Smooth muscle cell (in vitro differentiated cells): Measurements from ENCODE around the gene IP6K3. TPM values are rescaled to one million over a fixed set of nuclear protein-coding genes. Genes with fewer than 3 reads are reported as not detected.

Source experiments
- DNase-seq: peaks from one replicate; lab custom pipeline; 2025; ENCODE audit not compliant: unreplicated experiment; lab: John Stamatoyannopoulos, UW
- H2AFZ ChIP-seq: fragments of 200-600 bp; sonication (generic); 2 replicates; pipeline ENCODE4 v1.6.0; 2016; ENCODE audit warnings: antibody characterized with exemption, low read depth, mild to moderate bottlenecking
- H3F3A ChIP-seq: fragments of 200-600 bp; sonication (generic); 2 replicates; pipeline ENCODE4 v1.6.0; 2017; ENCODE audit warnings: antibody characterized with exemption, low read depth
- H3K27ac ChIP-seq: fragments of 200-600 bp; sonication (generic); 2 replicates; pipeline ENCODE4 v1.5.1; 2016; ENCODE audit warnings: low read depth, mild to moderate bottlenecking
- H3K27me3 ChIP-seq: fragments of 200-600 bp; sonication (generic); 2 replicates; pipeline ENCODE4 v1.6.1; 2016; ENCODE audit warnings: low read depth, mild to moderate bottlenecking
- H3K36me3 ChIP-seq: fragments of 200-600 bp; sonication (generic); 2 replicates; pipeline ENCODE4 v1.5.1; 2016; ENCODE audit warnings: low read depth
- H3K4me1 ChIP-seq: fragments of 200-600 bp; sonication (generic); 2 replicates; pipeline ENCODE4 v1.5.1; 2016; ENCODE audit warnings: low read depth
- H3K4me2 ChIP-seq: fragments of 200-600 bp; sonication (generic); 2 replicates; pipeline ENCODE4 v1.6.0; 2016; ENCODE audit warnings: mild to moderate bottlenecking
- H3K4me3 ChIP-seq: fragments of 200-600 bp; sonication (generic); 2 replicates; pipeline ENCODE4 v1.5.1; 2016; ENCODE audit warnings: mild to moderate bottlenecking
- H3K79me2 ChIP-seq: fragments of 200-600 bp; sonication (generic); 2 replicates; pipeline ENCODE4 v1.6.0; 2016; ENCODE audit warnings: low read depth, mild to moderate bottlenecking
- H3K9ac ChIP-seq: fragments of 200-600 bp; sonication (generic); 2 replicates; pipeline ENCODE4 v1.6.0; 2016; ENCODE audit warnings: low read depth
- H3K9me3 ChIP-seq: fragments of 200-600 bp; sonication (generic); replicated peaks from 2 replicates; pipeline ENCODE4 v1.5.1; 2016; ENCODE audit warnings: low read depth
- H4K20me1 ChIP-seq: fragments of 200-600 bp; sonication (generic); 2 replicates; pipeline ENCODE4 v1.6.0; 2016; ENCODE audit warnings: low read depth
- WGBS: methylation state at CpG from one replicate; pipeline ENCODE4 v1.1.7; 2016; ENCODE audit warnings: low lambda C conversion rate; 5-methylcytosine and 5-hydroxymethylcytosine counted together
- polyA plus RNA-seq: library from polyadenylated mRNA; unstranded; fragments of >200 nt; fragmentation: Nextera tagmentation; extraction: Ambion mirVana; gene quantifications from 2 replicates; pipeline ENCODE4 v1.2.1, GENCODE V29; 2016
- total RNA-seq: library from RNA; depleted of rRNA; stranded (reverse); fragments of >200 nt; gene quantifications from 2 replicates; pipeline ENCODE4 v1.2.3, GENCODE V29; 2014
- TF ChIP-seq, protein P1 (sequence below): fragments of 200-600 bp; sonication (generic); IDR thresholded peaks from 2 replicates; pipeline ENCODE4 v1.5.1; 2017; ENCODE audit warnings: borderline replicate concordance, mild to moderate bottlenecking, antibody characterized with exemption; ENCODE audit not compliant: insufficient read depth, poor library complexity, severe bottlenecking

IP6K3 gene
- total and polyA plus RNA-seq, 2 experiments from 2014 or later: 2.6 to 5.6 TPM

DNA sequence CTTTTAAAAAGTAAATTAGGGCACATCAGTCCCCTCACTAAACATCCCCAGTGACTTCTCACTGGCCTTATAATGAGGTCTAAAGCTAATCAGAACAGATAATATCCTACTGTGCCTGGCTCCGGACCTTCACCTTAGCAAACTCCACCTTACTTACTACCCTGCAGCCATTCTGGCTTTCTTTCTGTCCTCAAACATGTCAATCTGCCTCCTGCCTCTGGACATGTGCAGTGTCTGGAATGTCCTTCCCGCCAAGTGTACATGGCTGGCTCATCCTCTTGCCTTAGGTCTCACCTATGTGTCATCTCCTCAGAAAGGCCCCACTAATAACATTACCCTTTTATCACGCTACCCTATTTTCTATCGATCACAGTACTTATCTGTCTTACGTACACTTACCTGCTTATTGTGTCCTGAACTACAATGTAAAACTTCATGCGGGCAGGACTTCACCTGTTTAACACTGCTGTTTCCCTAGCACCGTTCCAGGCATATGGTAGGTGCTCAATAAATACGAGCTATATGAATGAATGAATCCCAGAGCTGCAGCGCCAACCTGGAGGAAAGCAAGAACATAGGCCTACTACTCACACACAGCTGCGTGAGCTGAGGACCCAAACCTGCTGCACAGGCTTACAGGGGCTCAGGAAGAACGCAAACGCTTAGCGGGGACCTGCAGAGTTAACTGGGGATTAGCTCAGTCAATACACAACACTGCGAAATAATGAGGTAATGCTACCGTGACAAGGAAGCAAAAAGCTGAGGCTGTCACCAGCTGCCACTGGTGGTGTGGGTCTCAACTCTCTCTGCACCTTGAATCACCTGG is 36.2 kb downstream of the IP6K3 start:
- H2AFZ ChIP-seq: no peak overlapping the region

DNA sequence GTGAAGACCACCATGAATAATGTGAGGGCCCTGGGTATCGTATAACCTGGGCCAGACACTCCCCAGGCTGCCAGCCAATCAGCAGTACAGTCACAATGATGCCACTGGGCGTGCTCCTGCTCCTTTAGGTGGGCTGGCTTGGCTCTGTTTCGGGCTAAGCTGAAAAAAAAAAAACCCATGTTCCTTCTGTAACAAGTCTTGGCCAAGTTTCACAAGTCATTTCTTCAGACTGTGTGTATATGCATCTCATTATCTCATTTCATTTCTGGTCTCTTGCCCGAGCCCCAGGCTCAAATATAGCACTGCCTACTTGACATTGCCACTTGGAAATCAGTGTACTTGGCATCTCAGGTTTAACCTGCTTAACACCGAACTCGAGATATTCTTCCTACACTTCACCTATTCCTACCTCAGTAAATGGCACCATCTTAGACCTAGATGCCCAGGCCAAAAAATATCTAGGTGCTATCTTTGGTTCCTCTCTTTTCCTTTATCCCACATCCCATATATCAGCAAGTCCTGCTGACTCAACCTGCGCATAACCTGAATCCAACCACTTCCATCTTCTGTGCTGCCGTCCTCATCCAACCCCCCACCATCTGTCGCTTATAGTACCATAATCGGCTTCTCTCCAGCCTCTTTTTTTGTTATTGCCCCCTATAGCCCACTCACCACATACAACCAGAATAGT is 37.0 kb downstream of the IP6K3 start:
- peaks cover 10% of the 10 kb centered on the region for H3K79me2 ChIP-seq
- H3K9me3 ChIP-seq: no peaks in the 10 kb centered on the region
- H3K27me3 ChIP-seq: no peaks in the 10 kb centered on the region
- no peak overlapping the region for H3K27ac ChIP-seq
- H4K20me1 ChIP-seq: peaks cover 6% of the 10 kb centered on the region
- DNase-seq: no peak
- WGBS: 95% methylated on average over 10 of the region's 10 CpGs
- H2AFZ ChIP-seq: no peak overlapping the region
- TF ChIP-seq, protein P1, sequence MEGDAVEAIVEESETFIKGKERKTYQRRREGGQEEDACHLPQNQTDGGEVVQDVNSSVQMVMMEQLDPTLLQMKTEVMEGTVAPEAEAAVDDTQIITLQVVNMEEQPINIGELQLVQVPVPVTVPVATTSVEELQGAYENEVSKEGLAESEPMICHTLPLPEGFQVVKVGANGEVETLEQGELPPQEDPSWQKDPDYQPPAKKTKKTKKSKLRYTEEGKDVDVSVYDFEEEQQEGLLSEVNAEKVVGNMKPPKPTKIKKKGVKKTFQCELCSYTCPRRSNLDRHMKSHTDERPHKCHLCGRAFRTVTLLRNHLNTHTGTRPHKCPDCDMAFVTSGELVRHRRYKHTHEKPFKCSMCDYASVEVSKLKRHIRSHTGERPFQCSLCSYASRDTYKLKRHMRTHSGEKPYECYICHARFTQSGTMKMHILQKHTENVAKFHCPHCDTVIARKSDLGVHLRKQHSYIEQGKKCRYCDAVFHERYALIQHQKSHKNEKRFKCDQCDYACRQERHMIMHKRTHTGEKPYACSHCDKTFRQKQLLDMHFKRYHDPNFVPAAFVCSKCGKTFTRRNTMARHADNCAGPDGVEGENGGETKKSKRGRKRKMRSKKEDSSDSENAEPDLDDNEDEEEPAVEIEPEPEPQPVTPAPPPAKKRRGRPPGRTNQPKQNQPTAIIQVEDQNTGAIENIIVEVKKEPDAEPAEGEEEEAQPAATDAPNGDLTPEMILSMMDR: no peak
- H3K4me3 ChIP-seq: no peak overlapping the region
- H3K4me2 ChIP-seq: no peak overlapping the region
- H3K36me3 ChIP-seq: no peaks in the 10 kb centered on the region
- H3F3A ChIP-seq: no peaks in the 10 kb centered on the region
- H3K9ac ChIP-seq: no peak overlapping the region
- H3K4me1 ChIP-seq: peaks cover 6% of the 10 kb centered on the region

More for the DNA sequence above, 36.2 kb downstream of the IP6K3 start:
- Histone ChIP-seq H3K4me1 (peaks cover 6% of the 10 kb centered on the region), H3K4me2 (peak overlapping the region; percentile 95), H3K4me3 (peak overlapping the region; percentile 93), H3K27ac (no peak overlapping the region), H3K27me3 (no peaks in the 10 kb centered on the region), H4K20me1 (peaks cover 2% of the 10 kb centered on the region), H3K36me3 (no peaks in the 10 kb centered on the region), H3K9ac (no peak overlapping the region), H3F3A (no peaks in the 10 kb centered on the region), H3K79me2 (peaks cover 10% of the 10 kb centered on the region), H3K9me3 (no peaks in the 10 kb centered on the region)
- no peak for DNase-seq
- 93% methylated on average over 15 of the region's 15 CpGs for WGBS
- TF ChIP-seq, protein P1: no peak

- no peak overlapping the region for H2AFZ ChIP-seq
- H3F3A ChIP-seq: no peaks in the 10 kb centered on the region
- H3K4me2 ChIP-seq: no peak overlapping the region
- 94% methylated on average over 10 of the region's 10 CpGs for WGBS
- no peak for DNase-seq
- no peaks in the 10 kb centered on the region for H3K9me3 ChIP-seq
- no peak overlapping the region for H3K9ac ChIP-seq
- H3K4me3 ChIP-seq: no peak overlapping the region
- H3K27ac ChIP-seq: no peak overlapping the region
- H3K79me2 ChIP-seq: peaks cover 10% of the 10 kb centered on the region
- H4K20me1 ChIP-seq: peaks cover 6% of the 10 kb centered on the region
- H3K36me3 ChIP-seq: no peaks in the 10 kb centered on the region
- H3K27me3 ChIP-seq: no peaks in the 10 kb centered on the region
- TF ChIP-seq, protein P1: no peak
- peaks cover 6% of the 10 kb centered on the region for H3K4me1 ChIP-seq
Measured at GRCh38 chr6:33708516-33709204, 38.0 kb downstream of the IP6K3 start.
